K562 (cell line): ENCODE results near the gene KRT8. TPM values are rescaled to one million over a fixed set of nuclear protein-coding genes. Genes with fewer than 3 reads are reported as not detected.

Source experiments
- CAMTA2 ChIP-seq: fragments of 250-450 bp; sonication (Bioruptor Pico); conservative IDR thresholded peaks from 2 replicates; pipeline ENCODE4 v1.5.1; 2022
- CEBPB ChIP-seq: fragments of 450-650 bp; IDR thresholded peaks from 2 replicates; pipeline ENCODE4 v1.6.1; 2016; ENCODE audit warnings: missing genetic modification characterization, missing compliant biosample characterization
- ELF1 ChIP-seq: fragments of 200-800 bp; sonication (Bioruptor generic); IDR thresholded peaks from 2 replicates; pipeline ENCODE4 v1.6.1; 2016; ENCODE audit warnings: missing genetic modification characterization, missing compliant biosample characterization
- EZH2 ChIP-seq: IDR thresholded peaks from 2 replicates; pipeline ENCODE4 v1.6.1; 2012; ENCODE audit warnings: low read depth, mild to moderate bottlenecking, inconsistent platforms, low read length, borderline replicate concordance
- FOXA3 ChIP-seq, 2 experiments: fragments of 450-650 bp in 1 of 2; sonication (generic) in 1 of 2; formaldehyde crosslinking; IDR thresholded peaks in 1 of 2; conservative IDR thresholded peaks in 1 of 2; 2 replicates each; pipeline versions ENCODE4 v1.4.0 to v1.8.0; 2020 to 2022; ENCODE audit warnings: mild to moderate bottlenecking in 2 of 2, missing genetic modification reagents in 1 of 2
- JUND ChIP-seq, 2 experiments: IDR thresholded peaks; 2 replicates in 1 of 2; 3 replicates in 1 of 2; pipeline ENCODE4 v1.6.1; 2011; ENCODE audit warnings: borderline replicate concordance in 2 of 2, low read depth in 2 of 2, low read length in 2 of 2, improper control_type of control experiment in 1 of 2, missing biosample characterization in 1 of 2, missing genetic modification characterization in 1 of 2, missing genetic modification reagents in 1 of 2
- MYC ChIP-seq, 2 experiments: fragments of 250-450 bp in 1 of 2; sonication (Bioruptor Pico) in 1 of 2; IDR thresholded peaks; 2 replicates each; pipeline versions ENCODE4 v1.5.1 to v1.6.1; 2012 to 2021; ENCODE audit warnings: low read depth in 2 of 2, borderline replicate concordance in 1 of 2, improper control_type of control experiment in 1 of 2, low read length in 1 of 2, mild to moderate bottlenecking in 1 of 2, moderate library complexity in 1 of 2
- PHB ChIP-seq: fragments of 250-450 bp; sonication (Bioruptor Pico); IDR thresholded peaks from 2 replicates; pipeline ENCODE4 v1.5.0; 2021
- RBM22 ChIP-seq: fragments of 200-400 bp; formaldehyde crosslinking; IDR thresholded peaks from 2 replicates; pipeline ENCODE4 v1.6.1; 2018; ENCODE audit warnings: low read length, low read depth; ENCODE audit not compliant: poor library complexity, severe bottlenecking
- SRSF9 ChIP-seq: fragments of 200-400 bp; formaldehyde crosslinking; IDR thresholded peaks from 2 replicates; pipeline ENCODE4 v1.6.1; 2017; ENCODE audit warnings: low read depth, low read length, borderline replicate concordance
- TCFL5 ChIP-seq: fragments of 250-450 bp; sonication (Bioruptor Pico); conservative IDR thresholded peaks from 2 replicates; pipeline ENCODE4 v1.6.1; 2021; ENCODE audit warnings: mild to moderate bottlenecking, moderate library complexity, matching md5 sums
- ZNF124 ChIP-seq: sonication (generic); formaldehyde crosslinking; IDR thresholded peaks from 2 replicates; pipeline ENCODE4 v1.8.1; 2022; ENCODE audit warnings: missing genetic modification reagents
- ZNF76 ChIP-seq: fragments of 250-450 bp; sonication (Bioruptor Pico); IDR thresholded peaks from 2 replicates; pipeline ENCODE4 v1.4.0; 2020; ENCODE audit warnings: mild to moderate bottlenecking, moderate library complexity, borderline replicate concordance
- polyA plus RNA-seq, 8 experiments: library from polyadenylated mRNA; depleted of rRNA in 4 of 8; stranded (reverse) in 5 of 8; unstranded in 3 of 8; fragments of >200 nt; fragmentation: Nextera tagmentation in 2 of 8; fragmentation: Illumina TruSeq in 1 of 8; extraction: Ambion mirVana in 2 of 8; extraction: Trizol in 1 of 8; gene quantifications; 2 replicates each; pipeline versions ENCODE4 v1.2.1 to v1.2.3, GENCODE V29; 2011 to 2014; ENCODE audit warnings: inconsistent platforms in 1 of 8, missing spikeins in 1 of 8
- total RNA-seq, 7 experiments: library from RNA; depleted of rRNA in 6 of 7; stranded (reverse); fragments of >200 nt in 6 of 7; fragmentation: Illumina TruSeq in 2 of 7; extraction: Trizol in 2 of 7; gene quantifications; 2 replicates each; pipeline versions ENCODE4 v1.2.1 to v1.2.3, GENCODE V29; 2011 to 2021; ENCODE audit warnings: low replicate concordance in 1 of 7
- TF ChIP-seq, protein P1 (sequence below): fragments of 250-450 bp; sonication (Bioruptor Pico); IDR thresholded peaks from 2 replicates; pipeline ENCODE4 v1.9.0; 2021; ENCODE audit warnings: mild to moderate bottlenecking, inconsistent platforms
- TF ChIP-seq, protein P2 (sequence below): sonication (generic); formaldehyde crosslinking; IDR thresholded peaks from 2 replicates; pipeline ENCODE4 v1.8.0; 2022; ENCODE audit warnings: missing genetic modification reagents, mild to moderate bottlenecking, borderline replicate concordance
- TF ChIP-seq, protein P3 (sequence below): fragments of 450-650 bp; formaldehyde crosslinking; IDR thresholded peaks from 2 replicates; pipeline ENCODE4 v1.4.0; 2020; ENCODE audit warnings: mild to moderate bottlenecking, mixed read lengths
- TF ChIP-seq, protein P4 (sequence below): fragments of 250-450 bp; sonication (Bioruptor Pico); IDR thresholded peaks from 2 replicates; pipeline ENCODE4 v1.4.0; 2020; ENCODE audit warnings: mild to moderate bottlenecking, moderate library complexity, borderline replicate concordance

KRT8 gene
- total and polyA plus RNA-seq, 9 of the 15 experiments (the other 6 are each of a cell fraction or from before 2014, with no cell fraction given), result 41.5 to 661 (median 260) TPM

DNA sequence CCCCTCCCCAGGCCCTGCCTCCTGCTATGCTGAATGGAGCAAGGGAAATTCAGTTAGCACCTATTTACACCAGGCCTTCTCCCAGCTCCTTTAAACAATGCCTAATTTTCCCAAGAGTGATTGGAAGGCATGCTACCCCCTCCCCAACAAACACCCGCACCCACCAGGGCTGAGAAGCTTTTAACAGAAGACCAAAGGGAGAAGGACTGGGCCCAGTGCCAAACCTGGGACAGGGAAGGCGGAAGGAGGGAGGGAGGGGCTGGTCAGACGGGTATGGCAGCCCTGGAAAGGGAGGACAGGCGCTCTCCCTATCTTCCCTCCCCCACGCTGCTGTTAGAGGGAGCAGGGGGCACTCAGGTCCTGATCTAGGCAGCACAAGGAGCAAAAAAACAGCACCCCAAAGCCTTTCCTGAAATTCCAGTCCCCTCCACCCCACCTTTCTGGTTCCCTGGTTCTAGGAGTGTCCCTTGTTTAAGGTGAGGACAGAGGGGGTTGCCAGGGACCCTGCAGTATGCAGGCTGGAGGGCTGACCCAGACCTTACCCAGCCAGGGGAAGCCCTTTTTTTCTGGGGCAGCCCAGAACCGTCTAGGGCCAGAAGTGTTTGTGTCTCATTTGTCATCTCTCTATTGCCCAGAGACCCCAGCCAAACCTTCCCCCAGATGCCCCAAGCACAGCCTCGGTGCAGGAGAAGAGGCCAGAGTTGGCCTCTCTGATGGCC lies 2.4 kb upstream of the KRT8 start (continued):
- TF ChIP-seq, protein P1, sequence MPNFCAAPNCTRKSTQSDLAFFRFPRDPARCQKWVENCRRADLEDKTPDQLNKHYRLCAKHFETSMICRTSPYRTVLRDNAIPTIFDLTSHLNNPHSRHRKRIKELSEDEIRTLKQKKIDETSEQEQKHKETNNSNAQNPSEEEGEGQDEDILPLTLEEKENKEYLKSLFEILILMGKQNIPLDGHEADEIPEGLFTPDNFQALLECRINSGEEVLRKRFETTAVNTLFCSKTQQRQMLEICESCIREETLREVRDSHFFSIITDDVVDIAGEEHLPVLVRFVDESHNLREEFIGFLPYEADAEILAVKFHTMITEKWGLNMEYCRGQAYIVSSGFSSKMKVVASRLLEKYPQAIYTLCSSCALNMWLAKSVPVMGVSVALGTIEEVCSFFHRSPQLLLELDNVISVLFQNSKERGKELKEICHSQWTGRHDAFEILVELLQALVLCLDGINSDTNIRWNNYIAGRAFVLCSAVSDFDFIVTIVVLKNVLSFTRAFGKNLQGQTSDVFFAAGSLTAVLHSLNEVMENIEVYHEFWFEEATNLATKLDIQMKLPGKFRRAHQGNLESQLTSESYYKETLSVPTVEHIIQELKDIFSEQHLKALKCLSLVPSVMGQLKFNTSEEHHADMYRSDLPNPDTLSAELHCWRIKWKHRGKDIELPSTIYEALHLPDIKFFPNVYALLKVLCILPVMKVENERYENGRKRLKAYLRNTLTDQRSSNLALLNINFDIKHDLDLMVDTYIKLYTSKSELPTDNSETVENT (CRISPR knock-in tag), result no peak
- no peak for TF ChIP-seq PHB (CRISPR knock-in tag)
- TF ChIP-seq MYC (IDR thresholded peaks at IDR 0.05; ENCODE audit: low read depth, low read length), result no peak
- TF ChIP-seq MYC (CRISPR knock-in tag; IDR thresholded peaks at IDR 0.05; ENCODE audit: borderline replicate concordance, low read depth), result no peak
- TF ChIP-seq, protein P2, sequence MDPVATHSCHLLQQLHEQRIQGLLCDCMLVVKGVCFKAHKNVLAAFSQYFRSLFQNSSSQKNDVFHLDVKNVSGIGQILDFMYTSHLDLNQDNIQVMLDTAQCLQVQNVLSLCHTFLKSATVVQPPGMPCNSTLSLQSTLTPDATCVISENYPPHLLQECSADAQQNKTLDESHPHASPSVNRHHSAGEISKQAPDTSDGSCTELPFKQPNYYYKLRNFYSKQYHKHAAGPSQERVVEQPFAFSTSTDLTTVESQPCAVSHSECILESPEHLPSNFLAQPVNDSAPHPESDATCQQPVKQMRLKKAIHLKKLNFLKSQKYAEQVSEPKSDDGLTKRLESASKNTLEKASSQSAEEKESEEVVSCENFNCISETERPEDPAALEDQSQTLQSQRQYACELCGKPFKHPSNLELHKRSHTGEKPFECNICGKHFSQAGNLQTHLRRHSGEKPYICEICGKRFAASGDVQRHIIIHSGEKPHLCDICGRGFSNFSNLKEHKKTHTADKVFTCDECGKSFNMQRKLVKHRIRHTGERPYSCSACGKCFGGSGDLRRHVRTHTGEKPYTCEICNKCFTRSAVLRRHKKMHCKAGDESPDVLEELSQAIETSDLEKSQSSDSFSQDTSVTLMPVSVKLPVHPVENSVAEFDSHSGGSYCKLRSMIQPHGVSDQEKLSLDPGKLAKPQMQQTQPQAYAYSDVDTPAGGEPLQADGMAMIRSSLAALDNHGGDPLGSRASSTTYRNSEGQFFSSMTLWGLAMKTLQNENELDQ (CRISPR knock-in tag), result no peak
- TF ChIP-seq CEBPB (tag), result no peak
- no peak for TF ChIP-seq CAMTA2
- TF ChIP-seq RBM22, result no peak
- TF ChIP-seq ZNF76 (CRISPR knock-in tag), result no peak
- TF ChIP-seq, protein P3, sequence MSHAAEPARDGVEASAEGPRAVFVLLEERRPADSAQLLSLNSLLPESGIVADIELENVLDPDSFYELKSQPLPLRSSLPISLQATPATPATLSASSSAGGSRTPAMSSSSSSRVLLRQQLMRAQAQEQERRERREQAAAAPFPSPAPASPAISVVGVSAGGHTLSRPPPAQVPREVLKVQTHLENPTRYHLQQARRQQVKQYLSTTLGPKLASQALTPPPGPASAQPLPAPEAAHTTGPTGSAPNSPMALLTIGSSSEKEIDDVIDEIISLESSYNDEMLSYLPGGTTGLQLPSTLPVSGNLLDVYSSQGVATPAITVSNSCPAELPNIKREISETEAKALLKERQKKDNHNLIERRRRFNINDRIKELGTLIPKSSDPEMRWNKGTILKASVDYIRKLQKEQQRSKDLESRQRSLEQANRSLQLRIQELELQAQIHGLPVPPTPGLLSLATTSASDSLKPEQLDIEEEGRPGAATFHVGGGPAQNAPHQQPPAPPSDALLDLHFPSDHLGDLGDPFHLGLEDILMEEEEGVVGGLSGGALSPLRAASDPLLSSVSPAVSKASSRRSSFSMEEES (CRISPR knock-in tag), result no peak
- TF ChIP-seq ELF1 (tag), result 0 out of 2 replicates have a peak, but pooled peaks have one; percentile 52
- TF ChIP-seq, protein P4, sequence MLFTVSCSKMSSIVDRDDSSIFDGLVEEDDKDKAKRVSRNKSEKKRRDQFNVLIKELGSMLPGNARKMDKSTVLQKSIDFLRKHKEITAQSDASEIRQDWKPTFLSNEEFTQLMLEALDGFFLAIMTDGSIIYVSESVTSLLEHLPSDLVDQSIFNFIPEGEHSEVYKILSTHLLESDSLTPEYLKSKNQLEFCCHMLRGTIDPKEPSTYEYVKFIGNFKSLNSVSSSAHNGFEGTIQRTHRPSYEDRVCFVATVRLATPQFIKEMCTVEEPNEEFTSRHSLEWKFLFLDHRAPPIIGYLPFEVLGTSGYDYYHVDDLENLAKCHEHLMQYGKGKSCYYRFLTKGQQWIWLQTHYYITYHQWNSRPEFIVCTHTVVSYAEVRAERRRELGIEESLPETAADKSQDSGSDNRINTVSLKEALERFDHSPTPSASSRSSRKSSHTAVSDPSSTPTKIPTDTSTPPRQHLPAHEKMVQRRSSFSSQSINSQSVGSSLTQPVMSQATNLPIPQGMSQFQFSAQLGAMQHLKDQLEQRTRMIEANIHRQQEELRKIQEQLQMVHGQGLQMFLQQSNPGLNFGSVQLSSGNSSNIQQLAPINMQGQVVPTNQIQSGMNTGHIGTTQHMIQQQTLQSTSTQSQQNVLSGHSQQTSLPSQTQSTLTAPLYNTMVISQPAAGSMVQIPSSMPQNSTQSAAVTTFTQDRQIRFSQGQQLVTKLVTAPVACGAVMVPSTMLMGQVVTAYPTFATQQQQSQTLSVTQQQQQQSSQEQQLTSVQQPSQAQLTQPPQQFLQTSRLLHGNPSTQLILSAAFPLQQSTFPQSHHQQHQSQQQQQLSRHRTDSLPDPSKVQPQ, result no peak
- TF ChIP-seq ZNF124 (CRISPR knock-in tag), result no peak
- TF ChIP-seq FOXA3 (CRISPR knock-in tag; conservative IDR thresholded peaks at IDR 0.05 in 1 of 2, IDR thresholded peaks at IDR 0.05 in 1 of 2), result no peak
- no peak for TF ChIP-seq SRSF9
- TF ChIP-seq EZH2, result no peak
- no peak for TF ChIP-seq TCFL5 (CRISPR knock-in tag)
- TF ChIP-seq JUND (IDR thresholded peaks at IDR 0.05; ENCODE audit: borderline replicate concordance, low read depth, low read length), result 0 out of 2 replicates have a peak, but pooled peaks have one; percentile 7
- no peak; the same call in 1 of the 3 replicates for TF ChIP-seq JUND (tag; IDR thresholded peaks at IDR 0.05; ENCODE audit: borderline replicate concordance, low read depth, low read length)
